ENCODE measurements around the gene ARHGAP9. TPM values are rescaled to one million over a fixed set of nuclear protein-coding genes. Genes with fewer than 3 reads are reported as not detected.
A peak's percentile ranks its signal among the peaks of the same experiment; 100 is the strongest.
"Not testable (repeated sequence)": the region's sequence is repeated elsewhere in the genome, so short reads cannot be mapped to it uniquely, and the experiment has no call there.

The ARHGAP9 gene
- total RNA-seq, 1 donor = under 0.01 TPM

GRCh38 chr12:57433370-57433769 lies 46.3 kb downstream of the ARHGAP9 start:
- DNase-seq (ENCODE audit: low read depth) = no peak
- H3K4me3 ChIP-seq (ENCODE audit: low read depth, low read length) = no peak overlapping the region
- no peak for TF ChIP-seq CTCF (IDR thresholded peaks at IDR 0.05; ENCODE audit: insufficient read depth, low read depth, low read length)

- TF ChIP-seq CTCF (IDR thresholded peaks at IDR 0.05; ENCODE audit: insufficient read depth, low read depth, low read length) = no peak
- DNase-seq (ENCODE audit: low read depth) = no peak
- no peak overlapping the region for H3K4me3 ChIP-seq (ENCODE audit: low read depth, low read length)
Observed at GRCh38 chr12:57431654-57432188, 47.9 kb downstream of the ARHGAP9 start.

- H3K4me3 ChIP-seq (ENCODE audit: low read depth, low read length) = peak within 1 kb of the TSS; percentile 73
- peak; percentile 96 for DNase-seq (ENCODE audit: low read depth)
- TF ChIP-seq CTCF (IDR thresholded peaks at IDR 0.05; ENCODE audit: insufficient read depth, low read depth, low read length) = no peak
Observed at GRCh38 chr12:57430931-57431566, 48.6 kb downstream of the ARHGAP9 start, which contains the start of gene R3HDM2. TSS of gene R3HDM2 (minus strand) at chr12:57431043. CDS start at chr12:57310428, 120,615 bp downstream.

- no peak for TF ChIP-seq CTCF (IDR thresholded peaks at IDR 0.05; ENCODE audit: insufficient read depth, low read depth, low read length)
- DNase-seq (ENCODE audit: low read depth) = peak; percentile 49
- peak overlapping the region; percentile 73 for H3K4me3 ChIP-seq (ENCODE audit: low read depth, low read length)
Observed at GRCh38 chr12:57430112-57430930, 49.3 kb downstream of the ARHGAP9 start.

- no peak for TF ChIP-seq CTCF (IDR thresholded peaks at IDR 0.05; ENCODE audit: insufficient read depth, low read depth, low read length)
- H3K4me3 ChIP-seq (ENCODE audit: low read depth, low read length) = peak overlapping the region; percentile 73
- no peak for DNase-seq (ENCODE audit: low read depth)
Observed at GRCh38 chr12:57429473-57430111, 50.1 kb downstream of the ARHGAP9 start.

GRCh38 chr12:57428965-57429364 lies 50.7 kb downstream of the ARHGAP9 start:
- no peak for TF ChIP-seq CTCF (IDR thresholded peaks at IDR 0.05; ENCODE audit: insufficient read depth, low read depth, low read length)
- DNase-seq (ENCODE audit: low read depth) = no peak

GRCh38 chr12:57426948-57427347 lies 52.7 kb downstream of the ARHGAP9 start:
- not testable (repeated sequence) for H3K4me3 ChIP-seq (ENCODE audit: low read depth, low read length); DNase-seq (ENCODE audit: low read depth)

More at GRCh38 chr12:57428965-57429364, 50.7 kb downstream of the ARHGAP9 start:
- no peak overlapping the region for H3K4me3 ChIP-seq (ENCODE audit: low read depth, low read length)
